Mucosa of descending colon (tissue), 3 donors: ENCODE data around the gene TYW1. TPM values are rescaled to one million over a fixed set of nuclear protein-coding genes. Genes with fewer than 3 reads are reported as not detected.
"Not testable (repeated sequence)": the region's sequence is repeated elsewhere in the genome, so short reads cannot be mapped to it uniquely, and the experiment has no call there.

Experiments
- ATAC-seq: fragments of 200-7000 bp; cut with Tn5 transposase; one replicate; pipeline ENCODE4 v1.9.1; 2020; ENCODE audit warnings: mild to moderate bottlenecking, moderate library complexity
- DNase-seq, 3 donors: peaks; one replicate each; pipeline ENCODE4 v3.0.0-alpha.2; 2020
- H3K36me3 ChIP-seq: fragments of 200-600 bp; one replicate; pipeline ENCODE4 v1.8.0; 2021; ENCODE audit warnings: low read depth, mild to moderate bottlenecking
- H3K4me1 ChIP-seq: fragments of 200-600 bp; one replicate; pipeline ENCODE4 v1.8.0; 2021; ENCODE audit warnings: low read depth, mild to moderate bottlenecking
- H3K4me3 ChIP-seq: fragments of 200-600 bp; one replicate; pipeline ENCODE4 v1.8.0; 2021; ENCODE audit warnings: mild to moderate bottlenecking
- H3K9me3 ChIP-seq: fragments of 200-600 bp; one replicate; pipeline ENCODE4 v1.8.0; 2021; ENCODE audit warnings: mild to moderate bottlenecking
- CTCF ChIP-seq: fragments of 200-600 bp; IDR thresholded peaks from one replicate; pipeline ENCODE4 v1.8.0; 2022; ENCODE audit warnings: antibody characterized with exemption, mild to moderate bottlenecking
- intact Hi-C, 2 donors: fragments of 100-400 bp; cut with DNase I in 1 of 2; cut with micrococcal nuclease in 1 of 2; formaldehyde crosslinking; loops; one replicate each; pipeline versions ENCODE4 v1.11.0 to v1.11.1; 2022; cut with DNase I, micrococcal nuclease
- total RNA-seq, 3 donors: library from RNA; stranded (reverse); fragmentation: NEBNext Ultra II Directional in 2 of 3; extraction: Animal tissue kit (Norgen Biotek cat#: 25700) in 2 of 3; gene quantifications; one replicate each; pipeline versions ENCODE4 v1.2.1 to v1.2.4, GENCODE V29; 2021 to 2023
- donor health status: DM: no; HTN: no; CAD: no; lungs with moderate emphysema.
- donor health status: DM: no; HTN: no; CAD: no.
- donor health status: DM: no; HTN: yes; CAD: no.

The TYW1 gene
- total RNA-seq, 3 donors from 2014 or later = 14.6 to 19.0 (median 16.6) TPM

GRCh38 chr7:66964411-66964810 is 32.2 kb upstream of the TYW1 start:
- Histone ChIP-seq H3K36me3 (no peaks in the 10 kb centered on the region), H3K4me1 (no peaks in the 10 kb centered on the region), H3K9me3 (no peaks in the 10 kb centered on the region), H3K4me3 (no peak overlapping the region)
- DNase-seq (no peak), ATAC-seq (no peak)
- intact Hi-C loops = no loop called here
- TF ChIP-seq CTCF = no peak

GRCh38 chr7:66967029-66967428 is 29.6 kb upstream of the TYW1 start:
- intact Hi-C loops = no loop called here
- Histone ChIP-seq H3K4me3 (no peak overlapping the region), H3K36me3 (no peaks in the 10 kb centered on the region), H3K4me1 (no peaks in the 10 kb centered on the region), H3K9me3 (no peaks in the 10 kb centered on the region)
- TF ChIP-seq CTCF = no peak
- ATAC-seq (no peak), DNase-seq (no peak)

GRCh38 chr7:66969001-66969400 is 27.6 kb upstream of the TYW1 start:
- ATAC-seq, DNase-seq, intact Hi-C loops, H3K4me3 ChIP-seq, H3K9me3 ChIP-seq, H3K36me3 ChIP-seq, H3K4me1 ChIP-seq: not testable (repeated sequence)

- Histone ChIP-seq H3K4me3 (no peak overlapping the region), H3K9me3 (no peaks in the 10 kb centered on the region), H3K36me3 (no peaks in the 10 kb centered on the region), H3K4me1 (peaks cover 6% of the 10 kb centered on the region)
- intact Hi-C loops = no loop called here
- ATAC-seq (peak; percentile 67), DNase-seq (peak in 1 of 3 donors; percentile 32)
- TF ChIP-seq CTCF = no peak
Observed at GRCh38 chr7:66970310-66970709, 26.3 kb upstream of the TYW1 start.

GRCh38 chr7:66974986-66975590 is 21.5 kb upstream of the TYW1 start:
- ATAC-seq = no peak

GRCh38 chr7:66978312-66978711 is 18.3 kb upstream of the TYW1 start:
- H3K4me3 ChIP-seq, DNase-seq, H3K36me3 ChIP-seq, intact Hi-C loops, H3K4me1 ChIP-seq, ATAC-seq: not testable (repeated sequence)
- peaks cover 12% of the 10 kb centered on the region for H3K9me3 ChIP-seq

More at GRCh38 chr7:66974986-66975590, 21.5 kb upstream of the TYW1 start:
- H3K4me1 ChIP-seq = peaks cover 6% of the 10 kb centered on the region
- no peak overlapping the region for H3K4me3 ChIP-seq
- TF ChIP-seq CTCF = no peak
- intact Hi-C loops = no loop called here
- no peak for DNase-seq
- peaks cover 4% of the 10 kb centered on the region for H3K9me3 ChIP-seq
- no peaks in the 10 kb centered on the region for H3K36me3 ChIP-seq

- peaks cover 12% of the 10 kb centered on the region for H3K9me3 ChIP-seq
- H3K4me1 ChIP-seq, H3K36me3 ChIP-seq, H3K4me3 ChIP-seq, intact Hi-C loops, ATAC-seq, DNase-seq: not testable (repeated sequence)
Observed at GRCh38 chr7:66979013-66979412, 17.6 kb upstream of the TYW1 start.

GRCh38 chr7:66980336-66980735 is 16.3 kb upstream of the TYW1 start:
- DNase-seq, ATAC-seq, H3K4me1 ChIP-seq, H3K36me3 ChIP-seq, H3K4me3 ChIP-seq, intact Hi-C loops: not testable (repeated sequence)
- peaks cover 12% of the 10 kb centered on the region for H3K9me3 ChIP-seq

GRCh38 chr7:66989552-66989951 is 7.1 kb upstream of the TYW1 start:
- ATAC-seq, H3K4me1 ChIP-seq, DNase-seq, H3K4me3 ChIP-seq, H3K9me3 ChIP-seq, intact Hi-C loops: not testable (repeated sequence)
- peaks cover 14% of the 10 kb centered on the region for H3K36me3 ChIP-seq

- ATAC-seq = not testable (repeated sequence)
- Histone ChIP-seq H3K36me3 (peaks cover 12% of the 10 kb centered on the region), H3K4me1 (peaks cover 12% of the 10 kb centered on the region)
Observed at GRCh38 chr7:66994051-66994450, 2.6 kb upstream of the TYW1 start.

More at GRCh38 chr7:66994051-66994450, 2.6 kb upstream of the TYW1 start:
- intact Hi-C loops = loop anchor here in 1 of 2 donors (10.0 kb wide), 1 partner anchor 69 kb away; the partner anchor contains the start of gene TMEM248
- not testable (repeated sequence) for DNase-seq, H3K9me3 ChIP-seq, H3K4me3 ChIP-seq
